IPS DF 6.9 (cell line): ENCODE measurements around the gene RNU6-8.

ENCODE experiments used
- DNase-seq: peaks from one replicate; pipeline ENCODE4 v3.0.0-alpha.2; 2013; ENCODE audit warnings: low read depth, low spot score
- H3K27ac ChIP-seq: one replicate; pipeline ENCODE4 v1.5.1; 2013; ENCODE audit warnings: low read length, control low read depth
- H3K27me3 ChIP-seq: 2 replicates; pipeline ENCODE4 v1.6.1; 2013; ENCODE audit warnings: mild to moderate bottlenecking, low read length; ENCODE audit not compliant: control insufficient read depth, insufficient read depth
- H3K36me3 ChIP-seq: 2 replicates; pipeline ENCODE4 v1.6.1; 2013; ENCODE audit warnings: low read length; ENCODE audit not compliant: control insufficient read depth, insufficient read depth
- H3K4me1 ChIP-seq: 2 replicates; pipeline ENCODE4 v1.6.1; 2013; ENCODE audit warnings: low read length; ENCODE audit not compliant: control insufficient read depth, insufficient read depth
- H3K4me3 ChIP-seq: 2 replicates; pipeline ENCODE4 v1.5.1; 2013; ENCODE audit warnings: mild to moderate bottlenecking, low read length
- H3K9me3 ChIP-seq: 2 replicates; pipeline ENCODE4 v1.6.1; 2013; ENCODE audit warnings: low read length, inconsistent platforms; ENCODE audit not compliant: control insufficient read depth, insufficient read depth
- WGBS: extraction: QIAGEN DNeasy Blood & Tissue Kit; methylation state at CpG from one replicate; pipeline ENCODE4 v1.1.7; 2013; ENCODE audit warnings: mixed read lengths, missing lambda C conversion rate; ENCODE audit not compliant: insufficient read length, insufficient coverage; 5-methylcytosine and 5-hydroxymethylcytosine counted together

The RNU6-8 gene

GRCh38 chr14:32192712-32193373 is 10.2 kb downstream of the RNU6-8 start:
- no peak for DNase-seq
- Histone ChIP-seq H3K27ac (no peak overlapping the region), H3K4me1 (no peaks in the 10 kb centered on the region), H3K27me3 (no peaks in the 10 kb centered on the region), H3K9me3 (no peaks in the 10 kb centered on the region), H3K36me3 (no peaks in the 10 kb centered on the region), H3K4me3 (no peak overlapping the region)
- WGBS = no CpG with 5 or more reads among the region's 2 CpGs

- H3K27me3 ChIP-seq = no peaks in the 10 kb centered on the region
- no peaks in the 10 kb centered on the region for H3K36me3 ChIP-seq
- no peaks in the 10 kb centered on the region for H3K9me3 ChIP-seq
- DNase-seq = no peak
- H3K4me1 ChIP-seq = no peaks in the 10 kb centered on the region
- no peak overlapping the region for H3K4me3 ChIP-seq
- no CpG with 5 or more reads among the region's 3 CpGs for WGBS
- H3K27ac ChIP-seq = no peak overlapping the region
These were observed 12.4 kb downstream of the RNU6-8 start for GRCh38 chr14:32190673-32191072.

DNA sequence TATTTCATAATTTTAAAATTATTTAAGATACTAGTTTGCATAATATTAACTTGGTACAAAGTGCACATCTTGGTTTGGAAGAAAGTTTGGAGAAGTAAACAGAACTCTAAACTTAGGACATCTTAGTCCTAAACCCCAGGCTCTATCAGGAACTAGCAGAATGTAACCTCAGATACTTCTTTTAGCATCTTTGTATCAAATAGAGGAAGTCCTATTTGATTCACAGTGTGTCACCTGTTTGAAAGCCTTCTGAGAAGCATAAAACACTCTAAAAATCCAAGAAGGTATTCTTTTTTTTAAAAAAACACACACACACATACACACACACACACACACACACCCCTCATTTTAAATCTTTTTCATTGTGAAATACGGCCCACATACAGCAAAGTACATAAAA is 13.3 kb downstream of the RNU6-8 start:
- no peaks in the 10 kb centered on the region for H3K27me3 ChIP-seq
- no peaks in the 10 kb centered on the region for H3K9me3 ChIP-seq
- no peak for DNase-seq
- H3K36me3 ChIP-seq = no peaks in the 10 kb centered on the region
- H3K4me1 ChIP-seq = no peaks in the 10 kb centered on the region
- no peak overlapping the region for H3K27ac ChIP-seq
- WGBS = 100% methylated on average over 1 of the region's 1 CpG
- H3K4me3 ChIP-seq = no peak overlapping the region

DNA sequence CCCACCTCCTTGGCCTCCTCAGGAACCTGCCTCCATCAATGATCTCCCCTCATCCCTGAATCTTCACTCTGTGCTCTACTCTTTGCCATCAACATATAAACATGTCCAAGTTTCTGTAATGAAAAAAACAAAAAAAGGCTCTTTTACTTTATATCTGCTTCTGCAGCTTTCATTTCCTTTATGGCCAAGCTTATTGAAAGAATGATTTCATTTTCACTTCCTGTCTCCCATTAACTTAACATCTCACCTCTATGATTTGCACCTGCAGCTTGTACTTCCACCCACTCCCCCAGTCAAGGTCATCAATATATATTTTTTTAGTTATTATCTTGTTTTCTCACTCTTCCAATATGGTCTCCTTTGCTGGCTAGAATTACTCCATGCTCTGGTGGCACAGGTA is 16.8 kb downstream of the RNU6-8 start:
- no peak overlapping the region for H3K4me3 ChIP-seq
- H3K27ac ChIP-seq = no peak overlapping the region
- H3K27me3 ChIP-seq = no peaks in the 10 kb centered on the region
- no peaks in the 10 kb centered on the region for H3K36me3 ChIP-seq
- no peaks in the 10 kb centered on the region for H3K9me3 ChIP-seq
- H3K4me1 ChIP-seq = no peaks in the 10 kb centered on the region
- DNase-seq = no peak

DNA sequence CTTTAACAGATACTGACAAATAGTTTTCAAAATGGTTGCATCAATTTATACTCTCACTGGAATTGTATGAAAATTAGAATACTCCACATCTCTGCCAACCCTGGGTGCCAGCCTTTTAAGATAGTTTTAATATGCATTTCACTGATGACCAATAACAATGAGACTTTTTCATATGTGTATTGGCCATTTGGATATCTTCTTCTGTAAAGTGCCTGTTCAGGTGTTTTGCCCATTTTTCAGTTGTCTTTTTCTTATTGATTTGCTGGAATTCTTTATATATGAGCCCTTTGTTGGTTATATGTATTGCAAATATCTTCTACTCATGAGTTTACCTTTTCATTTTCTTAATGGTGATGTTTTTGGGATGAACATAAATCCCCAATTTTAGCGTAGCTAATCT is 18.0 kb downstream of the RNU6-8 start:
- Histone ChIP-seq H3K27ac (no peak overlapping the region), H3K4me1 (no peaks in the 10 kb centered on the region), H3K36me3 (no peaks in the 10 kb centered on the region), H3K27me3 (no peaks in the 10 kb centered on the region), H3K4me3 (no peak overlapping the region), H3K9me3 (no peaks in the 10 kb centered on the region)
- WGBS = no CpG with 5 or more reads among the region's 1 CpG
- DNase-seq = no peak

DNA sequence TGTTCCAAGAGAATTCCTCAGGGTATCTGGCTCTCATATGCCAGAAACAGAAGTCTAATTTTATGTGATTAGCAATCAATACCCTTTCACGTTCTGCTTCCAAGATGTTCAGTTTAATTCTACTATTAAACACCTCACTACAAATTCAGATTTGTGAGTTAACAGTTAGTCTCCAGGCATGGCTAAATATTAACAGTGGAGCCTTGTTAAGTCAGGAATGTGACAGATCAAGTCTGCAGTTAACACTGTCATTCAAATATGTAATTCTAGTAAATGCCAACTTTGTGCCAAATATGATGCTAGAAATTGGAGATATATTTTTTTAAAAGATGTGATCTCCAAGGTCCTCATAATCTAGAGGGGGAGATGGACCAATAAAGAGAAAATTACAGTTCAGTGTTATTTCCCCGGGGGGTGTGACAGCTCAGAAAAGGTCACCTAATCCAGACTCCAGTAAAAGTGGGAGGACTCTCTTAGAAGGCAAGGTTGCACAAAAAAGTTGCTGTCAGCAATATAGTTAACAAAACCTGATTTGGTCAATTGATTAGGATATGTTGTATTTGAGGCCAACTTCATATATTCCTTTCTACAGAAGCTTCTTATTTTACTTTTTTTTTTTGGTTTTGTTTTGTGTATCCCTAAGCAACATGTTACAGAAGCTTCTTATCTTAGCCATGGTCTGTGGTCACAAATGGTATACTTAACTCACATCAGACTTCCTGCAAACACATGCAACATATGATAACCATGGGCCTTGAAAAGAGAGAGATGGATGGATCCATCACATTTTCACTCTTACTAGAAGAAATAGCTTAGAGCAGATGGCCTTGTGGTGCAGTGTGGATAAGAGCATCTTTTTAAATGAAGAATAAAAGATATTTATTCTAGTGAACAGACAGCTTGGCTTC is 19.7 kb downstream of the RNU6-8 start:
- H3K27ac ChIP-seq = no peak overlapping the region
- H3K4me3 ChIP-seq = no peak overlapping the region
- WGBS = no CpG with 5 or more reads among the region's 2 CpGs
- H3K4me1 ChIP-seq = no peaks in the 10 kb centered on the region
- H3K27me3 ChIP-seq = no peaks in the 10 kb centered on the region
- H3K36me3 ChIP-seq = no peaks in the 10 kb centered on the region
- H3K9me3 ChIP-seq = no peaks in the 10 kb centered on the region
- DNase-seq = no peak

DNA sequence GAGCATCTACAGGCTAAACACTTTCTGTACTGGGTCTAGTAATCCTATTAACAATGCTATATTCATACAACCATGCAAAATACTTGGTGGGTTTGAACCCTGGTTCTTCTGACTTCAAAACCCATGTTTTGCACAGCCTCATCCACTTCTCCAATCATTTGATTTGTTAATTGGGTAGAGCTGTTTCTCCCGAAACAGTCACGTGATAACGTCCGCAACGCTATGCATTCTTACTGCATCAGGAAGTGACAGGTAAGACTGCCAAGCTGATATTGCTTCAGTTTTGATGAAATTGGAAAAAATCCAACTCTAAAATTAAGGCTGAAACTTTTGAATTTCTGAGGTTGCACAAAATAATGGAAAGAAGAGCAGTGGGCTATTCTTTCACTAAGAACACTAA is 31.6 kb downstream of the RNU6-8 start:
- Histone ChIP-seq H3K36me3 (no peaks in the 10 kb centered on the region), H3K27ac (no peak overlapping the region), H3K4me3 (no peak overlapping the region), H3K4me1 (no peaks in the 10 kb centered on the region), H3K27me3 (no peaks in the 10 kb centered on the region), H3K9me3 (no peaks in the 10 kb centered on the region)
- WGBS = no CpG with 5 or more reads among the region's 5 CpGs
- DNase-seq = no peak

GRCh38 chr14:32169191-32169590 is 33.9 kb downstream of the RNU6-8 start:
- Histone ChIP-seq H3K27ac (no peak overlapping the region), H3K9me3 (no peaks in the 10 kb centered on the region), H3K4me1 (no peaks in the 10 kb centered on the region), H3K36me3 (no peaks in the 10 kb centered on the region), H3K4me3 (no peak overlapping the region), H3K27me3 (no peaks in the 10 kb centered on the region)
- no CpG with 5 or more reads among the region's 3 CpGs for WGBS
- DNase-seq = no peak

GRCh38 chr14:32167907-32168306 is 35.2 kb downstream of the RNU6-8 start:
- H3K27me3 ChIP-seq = no peaks in the 10 kb centered on the region
- no peaks in the 10 kb centered on the region for H3K36me3 ChIP-seq
- H3K4me1 ChIP-seq = no peaks in the 10 kb centered on the region
- H3K4me3 ChIP-seq = no peak overlapping the region
- no peaks in the 10 kb centered on the region for H3K9me3 ChIP-seq
- H3K27ac ChIP-seq = no peak overlapping the region
- no CpG with 5 or more reads among the region's 3 CpGs for WGBS
- DNase-seq = no peak

- Histone ChIP-seq H3K9me3 (no peaks in the 10 kb centered on the region), H3K27ac (no peak overlapping the region), H3K4me3 (no peak overlapping the region), H3K27me3 (no peaks in the 10 kb centered on the region), H3K36me3 (no peaks in the 10 kb centered on the region), H3K4me1 (no peaks in the 10 kb centered on the region)
- WGBS = no CpG with 5 or more reads among the region's 1 CpG
- DNase-seq = no peak
These were observed 36.1 kb downstream of the RNU6-8 start for GRCh38 chr14:32166924-32167323.

- Histone ChIP-seq H3K27me3 (no peaks in the 10 kb centered on the region), H3K4me3 (no peak overlapping the region), H3K27ac (no peak overlapping the region), H3K4me1 (no peaks in the 10 kb centered on the region), H3K9me3 (no peaks in the 10 kb centered on the region), H3K36me3 (no peaks in the 10 kb centered on the region)
- no CpG with 5 or more reads among the region's 2 CpGs for WGBS
- DNase-seq = no peak
These were observed 37.0 kb downstream of the RNU6-8 start for GRCh38 chr14:32166029-32166428.
